Inferior parietal cortex (tissue), 1 donor: ENCODE measurements around the gene VPS13D.
"Not testable (repeated sequence)": the region's sequence is repeated elsewhere in the genome, so short reads cannot be mapped to it uniquely, and the experiment has no call there.

ENCODE experiments used
- DNase-seq: peaks from one replicate; pipeline ENCODE4 v3.0.0-alpha.2; 2016; ENCODE audit errors: extremely low spot score

The VPS13D gene

DNA sequence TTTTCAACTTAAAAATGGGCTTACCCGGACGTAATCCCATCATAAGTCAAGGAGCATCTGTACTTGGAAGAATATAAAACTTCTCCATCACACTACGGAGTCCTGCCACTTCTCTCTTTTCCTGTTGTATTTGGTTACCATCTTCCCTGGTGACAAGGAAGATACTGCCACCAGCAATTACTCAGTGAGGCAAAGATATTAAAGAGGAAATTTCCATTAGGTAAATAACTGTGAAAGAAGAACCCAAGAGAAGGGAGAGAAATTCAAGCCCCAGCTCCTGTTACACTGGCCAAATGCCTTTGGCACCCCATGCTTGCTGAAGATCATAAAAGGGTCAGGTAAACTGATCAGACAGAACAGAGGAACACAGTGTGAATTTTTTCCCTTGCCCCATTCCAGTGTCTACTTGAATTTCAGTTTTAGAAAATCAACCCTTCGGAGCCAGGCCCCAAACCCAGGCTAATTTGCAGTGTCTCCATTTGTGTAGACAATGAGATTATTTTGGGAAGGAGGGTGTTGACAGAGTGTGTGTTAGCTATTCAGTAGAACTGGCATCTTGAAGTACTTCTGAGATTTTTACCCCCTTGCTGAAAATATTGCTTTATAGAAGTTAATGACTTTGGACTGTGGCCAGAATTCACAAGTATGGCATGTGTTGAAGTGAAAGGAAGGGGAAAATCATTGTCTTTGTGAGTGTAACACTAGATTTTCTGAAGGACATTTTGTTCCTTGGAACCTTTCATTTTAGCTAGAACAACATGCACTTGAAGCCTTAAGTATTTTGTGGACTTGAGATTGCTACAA lies 221.1 kb downstream of the VPS13D start:
- no peak for DNase-seq

- no peak for DNase-seq
Measured at GRCh38 chr1:12451560-12451900, 221.7 kb downstream of the VPS13D start.

GRCh38 chr1:12452262-12452661 lies 222.4 kb downstream of the VPS13D start:
- no peak for DNase-seq

- no peak for DNase-seq
Measured at GRCh38 chr1:12453400-12454343, 223.8 kb downstream of the VPS13D start.

DNA sequence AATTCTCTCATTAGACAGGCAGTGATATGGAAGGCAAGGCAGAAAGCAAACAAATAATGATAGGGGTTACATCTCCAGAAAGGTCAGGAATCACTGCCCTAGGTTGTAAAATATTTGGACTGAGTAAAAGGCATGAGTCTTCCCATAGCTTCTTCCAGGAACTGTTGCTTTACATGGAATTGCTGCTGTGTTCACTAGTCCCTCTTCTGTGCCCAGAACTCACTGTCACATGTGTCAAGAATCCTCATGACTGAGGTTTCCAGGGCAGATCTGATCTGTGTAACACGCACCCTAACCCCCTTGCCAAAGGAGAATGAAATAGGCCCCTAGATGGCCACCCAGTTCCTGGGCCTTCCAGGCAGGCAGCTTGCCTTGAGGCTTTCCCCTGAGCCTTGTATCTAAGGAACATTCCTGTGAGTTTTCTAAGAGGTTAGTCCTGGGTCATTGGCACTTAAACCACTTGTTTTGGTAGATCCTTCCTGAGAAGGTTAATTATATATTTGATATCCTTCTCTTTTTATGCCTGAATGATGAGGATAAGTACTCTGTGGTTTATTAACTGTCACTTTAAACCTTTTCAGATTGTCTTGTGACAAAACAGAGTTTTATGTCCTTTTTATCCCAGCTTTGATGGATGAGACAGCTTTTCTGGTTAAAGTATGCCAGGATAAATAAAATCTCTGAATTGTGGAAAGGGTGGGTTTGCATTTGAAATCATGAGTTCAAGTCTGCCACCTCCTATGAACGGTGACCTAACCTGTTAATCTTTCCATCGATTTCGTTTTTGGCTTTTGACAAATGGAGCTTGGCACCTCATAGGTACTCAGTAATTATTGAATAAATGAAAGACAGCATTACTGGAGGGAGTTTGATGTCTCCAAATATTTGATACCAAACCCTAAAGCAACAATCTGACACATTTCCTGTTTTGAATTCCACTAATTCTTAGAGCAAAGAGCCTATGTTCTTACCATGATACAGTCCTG lies 224.9 kb downstream of the VPS13D start:
- no peak for DNase-seq

DNA sequence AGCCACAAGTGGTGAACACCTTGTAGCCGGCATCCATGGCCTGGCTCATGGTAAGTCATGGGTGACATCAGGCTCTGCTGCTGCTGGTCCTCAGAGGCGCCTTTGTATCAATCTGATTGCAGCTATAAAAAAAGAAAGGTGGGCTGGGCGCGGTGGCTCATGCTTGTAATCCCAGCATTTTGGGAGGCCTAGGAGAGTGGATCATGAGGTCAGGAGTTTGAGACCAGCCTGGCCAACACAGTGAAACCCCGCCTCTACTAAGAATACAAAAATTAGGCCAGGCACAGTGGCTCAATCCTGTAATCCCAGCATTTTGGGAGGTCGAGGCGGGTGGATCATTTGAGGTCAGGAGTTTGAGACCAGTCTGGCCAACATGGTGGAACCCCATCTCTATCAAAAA lies 226.3 kb downstream of the VPS13D start:
- not testable (repeated sequence) for DNase-seq

- DNase-seq, result no peak
Measured at GRCh38 chr1:12456979-12457378, 227.1 kb downstream of the VPS13D start.

GRCh38 chr1:12457771-12458170 lies 227.9 kb downstream of the VPS13D start:
- no peak for DNase-seq

GRCh38 chr1:12458571-12458970 lies 228.7 kb downstream of the VPS13D start:
- no peak for DNase-seq

DNA sequence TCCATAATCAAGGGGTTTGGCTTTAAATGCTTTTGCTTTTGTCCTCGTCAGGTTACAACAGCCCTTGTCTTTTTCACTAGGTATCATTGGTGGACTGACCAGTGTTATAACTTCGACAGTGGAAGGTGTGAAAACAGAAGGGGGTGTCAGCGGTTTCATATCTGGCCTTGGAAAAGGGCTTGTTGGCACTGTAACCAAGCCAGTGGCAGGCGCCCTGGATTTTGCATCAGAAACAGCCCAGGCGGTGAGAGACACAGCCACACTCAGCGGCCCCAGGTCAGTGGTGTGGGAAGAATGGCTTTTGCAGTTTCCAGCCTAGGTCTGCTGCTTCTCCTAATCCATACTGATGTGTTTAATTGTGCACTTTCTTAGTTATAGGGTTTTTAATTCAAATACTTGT lies 230.3 kb downstream of the VPS13D start:
- DNase-seq, result no peak

DNA sequence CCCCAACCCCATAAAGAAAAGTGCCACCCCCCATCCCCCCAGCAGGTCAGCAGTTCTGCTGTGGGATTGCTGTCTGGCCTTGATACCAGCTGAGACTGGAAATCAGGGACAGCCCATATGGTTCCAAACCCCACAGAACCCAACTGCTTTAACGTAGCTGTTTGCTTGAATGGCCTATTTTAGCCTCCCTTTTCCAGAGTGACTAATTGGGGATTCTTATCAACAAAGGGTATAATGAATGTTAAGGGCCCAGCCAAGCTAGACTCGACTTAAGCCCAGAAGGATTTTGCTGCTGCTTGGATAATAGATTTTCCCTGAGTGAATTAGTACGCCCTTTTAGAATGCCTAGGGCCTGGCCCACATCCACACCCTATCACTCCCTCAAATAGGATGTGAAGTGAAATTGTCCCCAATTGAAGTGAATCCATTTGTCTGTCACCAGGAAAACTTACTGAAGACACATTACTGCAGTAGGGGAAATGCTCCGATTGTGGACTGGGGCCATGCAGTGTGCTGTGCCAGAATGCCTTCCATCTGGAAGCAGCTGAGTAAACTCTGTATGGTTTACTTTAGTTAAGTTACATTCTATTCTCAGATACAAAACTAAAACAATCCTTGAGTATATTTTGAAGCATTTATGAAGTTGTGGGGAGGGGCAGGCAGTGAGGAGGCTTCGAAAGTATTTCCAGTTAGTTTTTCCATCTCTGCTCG lies 231.2 kb downstream of the VPS13D start:
- DNase-seq, result no peak

GRCh38 chr1:12461754-12462153 lies 231.9 kb downstream of the VPS13D start:
- no peak for DNase-seq

GRCh38 chr1:12462586-12462985 lies 232.8 kb downstream of the VPS13D start:
- no peak for DNase-seq

- no peak for DNase-seq
Measured at GRCh38 chr1:12464045-12464461, 234.2 kb downstream of the VPS13D start.

GRCh38 chr1:12464598-12465056 lies 234.8 kb downstream of the VPS13D start:
- DNase-seq, result no peak

GRCh38 chr1:12465126-12465525 lies 235.3 kb downstream of the VPS13D start:
- no peak for DNase-seq

GRCh38 chr1:12466816-12467215 lies 237.0 kb downstream of the VPS13D start:
- DNase-seq, result no peak

DNA sequence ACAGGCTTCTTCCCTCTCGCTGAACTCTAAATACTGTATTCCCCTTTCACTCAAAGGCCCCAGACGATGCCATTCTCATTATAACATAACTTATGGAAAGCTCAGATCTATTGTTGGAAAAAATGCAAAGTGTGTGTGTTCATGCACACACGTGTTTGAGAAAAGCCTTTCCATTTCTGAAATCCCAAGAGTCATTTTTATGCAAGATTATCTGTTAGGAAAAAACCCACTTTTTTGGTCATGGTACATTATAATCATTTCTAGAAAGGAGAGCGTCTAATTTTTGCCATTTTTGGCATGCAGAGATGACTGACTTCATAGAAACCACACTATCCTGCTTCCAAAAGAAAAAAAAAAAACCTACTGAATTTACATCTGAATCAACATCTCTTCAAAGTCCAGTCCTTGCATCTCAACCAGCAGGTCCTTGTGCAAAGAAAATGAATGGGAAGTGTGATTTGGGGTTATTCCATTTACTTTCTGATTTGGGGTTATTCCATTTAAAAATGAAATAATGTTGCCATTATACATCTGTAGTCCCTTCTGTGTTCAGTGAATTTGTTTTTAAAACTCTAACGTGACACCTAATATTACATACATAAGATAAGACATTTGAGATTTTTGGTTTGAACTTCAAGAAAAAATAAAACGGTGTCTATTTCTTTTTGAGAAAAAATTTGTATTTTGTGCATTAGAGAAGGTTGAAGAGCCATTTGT lies 237.9 kb downstream of the VPS13D start:
- no peak for DNase-seq

DNA sequence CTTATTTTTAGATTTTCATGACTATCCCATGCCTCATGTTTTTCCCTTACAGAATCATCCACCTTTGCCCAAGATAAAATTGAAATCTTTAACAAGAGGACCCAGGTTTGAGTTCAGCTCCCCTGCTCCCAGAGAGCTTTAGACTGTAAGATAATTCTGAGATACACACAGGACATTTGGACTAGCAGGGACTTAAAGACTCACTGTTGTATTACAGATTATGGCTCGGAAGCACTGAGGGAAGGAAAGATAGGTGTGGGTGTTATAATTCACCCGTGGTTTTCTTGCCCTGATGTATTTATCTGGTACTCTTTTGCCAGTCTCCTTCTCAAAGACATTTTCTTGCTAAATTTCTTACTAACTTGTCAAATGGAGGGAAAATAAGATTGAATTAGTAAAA lies 238.5 kb downstream of the VPS13D start:
- DNase-seq, result no peak

GRCh38 chr1:12469493-12469892 lies 239.7 kb downstream of the VPS13D start:
- no peak for DNase-seq
